ENCODE data around the gene MELTF.
A peak's percentile ranks its signal among the peaks of the same experiment; 100 is the strongest.
"Not testable (repeated sequence)": the region's sequence is repeated elsewhere in the genome, so short reads cannot be mapped to it uniquely, and the experiment has no call there.

The MELTF gene

GRCh38 chr3:197029511-197030167 is at the start of gene MELTF:
TSS of gene MELTF (minus strand) at chr3:197029817. CDS start at chr3:197029702, 115 bp downstream.
- peak; percentile 75 for DNase-seq

DNA sequence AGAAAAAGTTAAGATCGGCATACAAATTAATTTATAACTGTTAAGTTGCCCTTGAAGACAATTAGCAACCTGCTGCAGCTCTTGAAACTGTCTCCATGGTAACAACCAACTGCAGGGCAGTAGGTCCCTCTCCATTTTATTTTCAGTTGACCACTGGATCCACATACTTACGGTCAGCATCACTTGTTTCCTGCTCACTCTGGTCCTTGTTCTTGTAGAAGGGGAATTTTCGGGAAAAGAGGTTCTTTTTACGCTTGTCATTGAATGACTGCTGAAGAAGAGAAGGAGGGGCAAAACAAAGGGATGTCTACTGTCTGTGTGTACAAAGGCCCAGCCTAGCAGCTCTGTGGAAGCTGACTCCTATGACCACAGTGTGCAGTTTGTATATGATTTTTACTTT is 46.8 kb upstream of the MELTF start:
- DNase-seq = no peak

- no peak for DNase-seq
Observed at GRCh38 chr3:197068077-197068476, 38.5 kb upstream of the MELTF start.

DNA sequence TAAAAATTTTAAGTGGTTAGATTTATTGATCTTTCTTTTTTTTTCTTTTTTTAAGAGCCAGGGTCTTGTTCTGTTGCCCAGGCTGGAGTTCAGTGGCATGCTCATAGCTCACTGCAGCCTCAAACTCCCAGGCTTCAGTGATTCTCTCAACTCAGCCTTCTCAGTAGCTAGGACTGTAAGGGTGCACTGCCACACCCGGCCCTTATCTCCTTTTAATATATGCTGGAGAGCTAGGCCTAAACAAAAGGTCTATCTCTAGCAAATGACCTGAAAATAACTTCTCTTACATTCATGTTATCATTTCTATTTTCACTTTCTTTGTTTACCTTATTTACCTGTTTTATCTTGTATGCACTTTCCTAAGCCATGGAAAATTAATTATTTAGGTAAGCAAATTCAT is 35.2 kb upstream of the MELTF start:
- DNase-seq = no peak

GRCh38 chr3:197062446-197062845 is 32.8 kb upstream of the MELTF start:
- no peak for DNase-seq

GRCh38 chr3:197051637-197052036 is 22.0 kb upstream of the MELTF start:
- DNase-seq = not testable (repeated sequence)

GRCh38 chr3:197050511-197050910 is 20.9 kb upstream of the MELTF start:
- no peak for DNase-seq

- DNase-seq = no peak
Observed at GRCh38 chr3:197042539-197042938, 12.9 kb upstream of the MELTF start.

GRCh38 chr3:197041875-197042488 is 12.4 kb upstream of the MELTF start:
- no peak for DNase-seq

- DNase-seq = no peak
Observed at GRCh38 chr3:197040658-197041057, 11.0 kb upstream of the MELTF start.

- DNase-seq = no peak
Observed at GRCh38 chr3:197038679-197039462, 9.3 kb upstream of the MELTF start.

DNA sequence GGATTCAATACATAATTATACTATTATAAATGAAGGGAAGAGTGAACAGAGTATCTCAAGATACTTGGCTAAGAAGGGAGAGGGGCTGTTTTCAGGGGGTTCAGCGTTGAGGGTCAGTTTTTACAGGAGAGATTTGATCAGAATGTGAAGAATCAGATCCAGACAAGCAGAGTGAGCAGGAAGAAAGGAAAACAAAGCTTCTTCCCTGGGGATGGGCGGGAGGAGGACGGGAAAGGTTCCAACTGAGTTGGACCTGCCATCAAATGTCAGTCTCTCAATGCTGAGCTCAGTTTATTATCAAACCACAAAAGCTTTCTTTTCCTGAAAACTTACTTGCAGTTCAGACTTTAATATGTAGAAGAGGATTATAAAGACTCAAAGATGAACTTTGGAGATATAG is 6.0 kb upstream of the MELTF start:
- DNase-seq = no peak

DNA sequence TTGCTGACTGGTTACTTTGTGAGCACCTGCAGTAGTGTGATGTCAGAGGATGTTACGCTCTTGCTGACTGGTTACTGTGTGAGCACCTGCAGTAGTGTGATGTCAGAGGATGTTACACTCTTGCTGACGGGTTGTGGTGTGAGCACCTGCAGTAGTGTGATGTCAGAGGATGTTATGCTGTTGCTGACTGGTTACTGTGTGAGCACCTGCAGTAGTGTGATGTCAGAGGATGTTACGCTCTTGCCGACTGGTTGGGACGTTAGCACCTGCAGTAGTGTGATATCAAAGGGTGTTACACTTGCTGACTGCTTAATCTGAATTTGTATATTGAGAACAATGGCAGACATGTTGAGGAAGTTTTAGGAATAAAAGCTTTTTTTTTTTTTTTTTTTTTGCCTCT is 5.2 kb upstream of the MELTF start:
- not testable (repeated sequence) for DNase-seq

DNA sequence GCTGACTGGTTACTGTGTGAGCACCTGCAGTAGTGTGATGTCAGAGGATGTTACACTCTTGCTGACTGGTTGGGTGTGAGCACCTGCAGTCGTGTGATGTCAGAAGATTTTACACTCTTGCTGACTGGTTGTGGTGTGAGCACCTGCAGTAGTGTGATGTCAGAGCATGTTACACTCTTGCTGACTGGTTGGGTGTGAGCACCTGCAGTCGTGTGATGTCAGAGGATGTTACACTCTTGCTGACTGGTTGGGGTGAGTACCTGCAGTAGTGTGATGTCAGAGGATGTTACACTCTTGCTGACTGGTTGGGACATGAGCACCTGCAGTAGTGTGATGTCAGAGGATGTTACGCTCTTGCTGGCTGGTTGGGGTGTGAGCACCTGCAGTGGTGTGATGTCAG is 4.1 kb upstream of the MELTF start:
- DNase-seq = not testable (repeated sequence)

DNA sequence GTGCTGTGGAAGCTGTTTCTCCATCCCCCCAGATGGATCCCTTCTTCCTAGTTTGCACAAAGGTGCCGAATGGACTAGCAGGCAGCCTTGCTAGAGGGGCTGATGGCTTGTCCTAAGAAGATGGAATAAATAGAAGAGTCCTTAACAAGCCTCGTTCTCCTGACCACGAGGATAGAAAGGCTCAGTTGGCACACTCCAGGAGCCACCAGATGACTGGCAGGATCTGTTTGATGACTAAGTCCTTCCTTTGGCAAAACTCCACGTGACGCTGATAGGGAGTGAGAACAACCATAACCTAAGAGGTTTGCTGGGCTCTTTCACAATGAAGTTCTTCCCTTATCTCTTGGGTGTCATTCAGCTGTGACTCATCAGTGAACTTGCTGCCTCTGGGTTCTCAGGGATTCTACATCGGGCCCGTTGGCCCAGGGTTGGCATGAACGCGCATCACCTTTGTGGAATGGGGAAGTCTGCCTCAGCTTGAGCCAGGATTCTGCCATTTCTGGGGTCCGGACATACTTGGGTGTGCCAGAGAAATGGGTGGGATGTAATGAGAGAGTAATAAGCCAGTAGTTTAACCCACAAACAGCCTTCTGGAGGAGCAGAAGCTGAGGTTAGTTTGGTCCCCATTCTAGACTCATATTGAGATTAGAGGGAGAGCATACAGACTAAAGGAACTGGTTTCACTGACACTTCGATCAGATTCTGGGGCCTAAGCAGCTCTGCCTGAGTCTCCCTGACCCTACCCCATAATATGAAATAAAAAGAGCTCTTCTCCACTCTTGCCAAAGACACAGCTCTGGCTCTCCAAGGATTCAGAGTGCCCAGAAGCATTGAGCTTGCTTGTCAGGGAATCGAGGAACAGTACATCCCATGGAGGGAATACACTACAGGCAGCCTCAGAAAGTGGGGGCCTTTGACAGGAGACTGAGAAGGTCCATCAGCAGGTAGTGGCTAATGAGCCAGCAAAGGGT is 2.0 kb upstream of the MELTF start:
- no peak for DNase-seq

GRCh38 chr3:197030379-197031314 is 1.0 kb upstream of the MELTF start:
- DNase-seq = no peak

DNA sequence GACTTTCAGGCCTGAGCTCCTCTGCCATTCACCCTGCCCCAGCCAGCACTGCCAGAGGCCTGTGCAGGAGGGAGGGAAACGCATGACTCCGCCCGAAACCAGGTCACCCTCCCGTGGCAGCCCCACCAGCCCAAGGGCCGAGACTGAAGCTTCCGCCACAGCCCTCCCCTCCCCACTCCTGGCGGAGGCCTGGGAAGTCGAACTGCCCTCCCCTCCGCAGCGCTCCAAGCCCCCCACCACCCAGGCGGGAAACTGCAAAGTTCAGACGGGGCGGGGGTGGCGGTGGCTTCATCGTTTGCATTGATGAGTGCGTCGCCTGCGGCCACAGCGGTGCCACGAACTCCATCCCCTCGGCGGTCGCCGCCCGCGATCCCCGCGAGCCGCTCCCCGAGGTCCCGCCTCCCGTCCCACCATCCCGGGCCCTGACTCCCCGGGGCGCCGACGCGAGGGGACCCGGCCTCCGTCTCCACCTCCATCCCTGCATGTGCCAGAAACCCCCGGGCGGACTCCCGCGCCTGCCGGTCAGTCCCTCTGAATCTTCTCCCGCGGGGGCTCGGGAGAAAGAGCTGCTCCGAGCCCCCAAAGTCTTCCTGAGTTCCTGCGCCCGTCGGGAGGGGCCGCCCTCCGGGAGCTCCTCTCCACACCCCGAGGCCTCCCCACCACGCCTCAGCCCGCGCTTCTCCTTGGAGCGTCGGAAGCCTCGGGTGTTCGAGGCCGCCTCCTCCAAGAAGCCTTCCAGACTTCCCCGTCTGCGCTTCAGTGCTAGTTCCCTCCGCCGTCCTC is 698 bp downstream of the MELTF start:
- DNase-seq = no peak

DNA sequence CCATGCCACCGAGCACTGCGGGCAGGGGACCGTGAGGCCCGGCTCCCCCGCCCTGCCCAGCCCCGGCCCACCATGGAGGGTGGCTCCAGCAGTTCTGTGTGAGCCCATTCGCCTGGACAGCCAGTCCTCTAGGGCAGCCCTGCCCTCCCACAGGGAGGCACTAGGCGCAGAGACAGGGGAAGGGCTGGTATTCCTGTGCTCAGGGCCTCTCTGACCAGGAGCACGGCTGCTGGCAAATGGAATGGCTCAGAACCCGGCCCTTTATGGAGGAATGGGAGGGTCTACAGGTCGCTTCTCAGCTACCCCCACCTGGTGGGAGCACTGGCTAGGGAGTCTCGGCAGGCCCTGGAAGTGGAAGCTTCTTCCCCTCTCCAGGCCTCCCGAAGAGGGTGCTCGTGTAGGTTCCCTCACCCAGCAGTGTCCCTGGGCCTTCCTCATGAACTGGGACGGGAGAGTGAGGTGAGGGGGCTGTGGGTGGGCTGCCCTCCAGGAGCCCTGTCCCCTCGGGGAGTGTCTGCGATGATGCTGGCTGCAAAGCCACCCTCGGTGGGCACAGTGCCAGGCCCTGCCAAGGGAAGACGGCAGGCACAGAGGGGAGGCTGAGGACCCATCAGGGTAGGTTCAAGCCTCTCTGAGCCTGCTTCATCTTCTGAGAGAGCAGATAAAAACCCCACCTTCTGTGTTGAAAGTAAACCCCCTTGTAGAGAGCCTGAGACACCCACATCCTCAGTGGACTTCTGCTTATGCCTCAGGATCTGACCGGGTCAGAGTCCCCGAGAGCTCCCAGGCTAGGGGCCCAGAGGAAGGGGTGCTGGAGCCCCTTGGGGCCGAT is 1.5 kb downstream of the MELTF start:
- no peak for DNase-seq

DNA sequence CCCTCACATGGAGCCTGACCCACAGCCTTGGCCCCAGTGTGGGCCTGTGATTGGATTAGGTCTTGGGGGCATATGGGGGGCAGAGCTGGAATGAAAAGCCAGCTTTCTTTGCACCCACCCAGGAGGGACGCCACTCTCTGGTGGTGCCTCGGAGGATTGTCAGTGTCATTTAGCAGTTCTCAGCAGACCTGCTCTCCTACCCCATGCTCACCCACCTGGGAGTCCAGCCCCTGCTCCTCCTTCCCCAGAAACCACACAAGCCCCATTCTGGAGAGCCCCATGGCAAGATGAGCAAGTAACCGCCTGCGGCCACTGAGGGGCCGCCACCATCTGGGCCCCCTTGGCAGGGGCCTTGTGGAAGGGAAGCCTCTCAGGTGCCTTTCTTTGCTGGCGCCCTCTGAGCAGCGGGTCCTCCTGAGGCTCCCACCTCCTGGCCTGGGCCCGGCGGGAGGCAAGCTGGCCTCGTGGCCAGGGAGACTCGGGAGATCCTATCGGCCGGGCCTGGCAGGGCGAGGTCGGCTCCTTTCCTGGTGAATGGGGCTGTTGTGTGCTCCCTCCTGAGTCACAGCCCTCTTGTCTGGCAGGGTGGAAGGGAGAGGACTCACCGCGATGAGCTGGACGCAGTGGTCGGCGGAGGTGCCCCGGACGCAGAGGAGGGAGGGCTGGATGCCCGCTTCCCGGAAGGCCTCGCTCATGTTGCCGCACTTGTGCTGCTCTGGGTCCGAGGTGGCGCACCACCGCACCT is 2.3 kb downstream of the MELTF start:
- no peak for DNase-seq

All from activated CD8-positive, alpha-beta memory T cell treated with anti-CD3 and anti-CD28 coated beads, Interleukin-2, amount 50 U/mL, for 4 hours (primary cell).